ENCODE data around the gene CIDEA. TPM values are rescaled to one million over a fixed set of nuclear protein-coding genes. Genes with fewer than 3 reads are reported as not detected.

The CIDEA gene
- total RNA-seq, 1 experiment from 2014 or later, result not detected

DNA sequence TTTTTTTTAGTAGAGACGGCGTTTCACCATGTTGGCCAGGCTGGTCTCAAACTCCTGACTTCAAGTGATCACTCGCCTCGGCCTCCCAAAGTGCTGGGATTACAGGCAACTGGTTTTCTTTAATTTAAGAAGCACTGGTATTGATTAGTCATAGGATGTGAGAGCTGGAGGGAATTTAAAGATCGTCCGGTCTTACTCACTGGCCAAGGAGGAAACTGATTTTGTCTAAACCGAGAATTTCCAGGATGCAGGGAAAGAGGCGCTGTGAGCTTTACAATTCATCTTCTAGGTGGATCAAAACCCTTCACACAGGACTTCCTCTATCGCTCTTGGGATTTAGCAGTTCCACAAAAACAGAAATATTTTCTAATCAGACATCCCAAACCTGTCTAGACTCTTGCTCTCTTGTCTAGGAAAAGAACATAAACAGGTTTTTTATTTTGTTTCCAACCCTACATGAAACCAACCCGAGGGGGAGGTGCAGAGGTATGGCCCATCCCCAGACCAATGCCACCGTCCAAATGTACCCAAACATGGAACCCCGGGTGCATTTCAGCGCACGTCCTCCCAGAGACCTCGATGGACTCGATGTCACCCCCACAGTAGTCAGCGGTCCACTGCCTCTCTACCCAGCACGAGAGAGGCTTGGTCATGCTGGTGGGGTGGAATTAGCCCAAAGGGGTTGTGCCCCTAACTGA, 41.4 kb downstream of the CIDEA start:
- no peak overlapping the region for H2BK120ac ChIP-seq (ENCODE audit: low read depth, low read length, poor library complexity, severe bottlenecking)
- no peak overlapping the region for H3K4me2 ChIP-seq (ENCODE audit: insufficient read depth, insufficient read length, low read length)
- no peaks in the 10 kb centered on the region for H3K79me1 ChIP-seq (ENCODE audit: insufficient read depth, low read depth, low read length, poor library complexity, severe bottlenecking)
- no peak overlapping the region for H3K27ac ChIP-seq (ENCODE audit: insufficient read length, low read depth, low read length)
- no peak overlapping the region for H4K8ac ChIP-seq (replicated peaks; ENCODE audit: insufficient read length, low read depth, low read length)
- no peak for DNase-seq
- no peak overlapping the region for H2AFZ ChIP-seq (ENCODE audit: low read length)
- H3K18ac ChIP-seq (ENCODE audit: insufficient read length, low read depth, low read length), result no peak overlapping the region
- peaks cover 4 to 6% of the 10 kb centered on the region in 2 experiments; a peak in 4 of 5 replicates for H3K9me3 Mint-ChIP-seq
- no peaks in the 10 kb centered on the region for H4K20me1 ChIP-seq (ENCODE audit: control insufficient read depth, insufficient read depth, insufficient read length)
- no peaks in the 10 kb centered on the region for H3K4me1 ChIP-seq (ENCODE audit: insufficient read depth, low read length)
- H3K4ac ChIP-seq (ENCODE audit: low read depth, low read length), result no peak overlapping the region
- H4K91ac ChIP-seq (ENCODE audit: insufficient read length, low read depth, low read length), result no peak overlapping the region
- H3T11ph ChIP-seq (ENCODE audit: low read length), result no peak overlapping the region
- no peak overlapping the region for H4K5ac ChIP-seq (ENCODE audit: insufficient read length, low read depth, low read length)
- H3K36me3 Mint-ChIP-seq (ENCODE audit: insufficient read depth in 1 of 3, low read depth in 3 of 3), result 0 out of 7 replicates have a peak, but pooled peaks cover 0 to 1% (median 0%) of the 10 kb centered on the region in 3 experiments
- H3K27ac Mint-ChIP-seq, result no peak overlapping the region
- H3K56ac ChIP-seq (ENCODE audit: insufficient read length, low read depth, low read length), result no peak overlapping the region
- no peak overlapping the region for H2AK5ac ChIP-seq (ENCODE audit: insufficient read length, low read length)
- no peaks in the 10 kb centered on the region for H3K23me2 ChIP-seq (ENCODE audit: insufficient read length, low read depth, low read length, poor library complexity, severe bottlenecking)
- no peak overlapping the region; the same call in 1 of the 2 replicates for H3K14ac ChIP-seq (ENCODE audit: insufficient read depth, low read length)
- H3K9ac ChIP-seq (ENCODE audit: extremely low read depth, insufficient read length, low read length), result no peak overlapping the region
- no peak overlapping the region for H3K23ac ChIP-seq (ENCODE audit: insufficient read length, low read depth, low read length)
- no peak overlapping the region for H2BK12ac ChIP-seq (ENCODE audit: insufficient read length, low read depth, low read length)
- no peaks in the 10 kb centered on the region for H3K9me3 ChIP-seq (ENCODE audit: control insufficient read depth, low read depth, low read length)
- TF ChIP-seq, protein P1, sequence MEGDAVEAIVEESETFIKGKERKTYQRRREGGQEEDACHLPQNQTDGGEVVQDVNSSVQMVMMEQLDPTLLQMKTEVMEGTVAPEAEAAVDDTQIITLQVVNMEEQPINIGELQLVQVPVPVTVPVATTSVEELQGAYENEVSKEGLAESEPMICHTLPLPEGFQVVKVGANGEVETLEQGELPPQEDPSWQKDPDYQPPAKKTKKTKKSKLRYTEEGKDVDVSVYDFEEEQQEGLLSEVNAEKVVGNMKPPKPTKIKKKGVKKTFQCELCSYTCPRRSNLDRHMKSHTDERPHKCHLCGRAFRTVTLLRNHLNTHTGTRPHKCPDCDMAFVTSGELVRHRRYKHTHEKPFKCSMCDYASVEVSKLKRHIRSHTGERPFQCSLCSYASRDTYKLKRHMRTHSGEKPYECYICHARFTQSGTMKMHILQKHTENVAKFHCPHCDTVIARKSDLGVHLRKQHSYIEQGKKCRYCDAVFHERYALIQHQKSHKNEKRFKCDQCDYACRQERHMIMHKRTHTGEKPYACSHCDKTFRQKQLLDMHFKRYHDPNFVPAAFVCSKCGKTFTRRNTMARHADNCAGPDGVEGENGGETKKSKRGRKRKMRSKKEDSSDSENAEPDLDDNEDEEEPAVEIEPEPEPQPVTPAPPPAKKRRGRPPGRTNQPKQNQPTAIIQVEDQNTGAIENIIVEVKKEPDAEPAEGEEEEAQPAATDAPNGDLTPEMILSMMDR (conservative IDR thresholded peaks at IDR 0.05), result no peak
- peaks cover 2% of the 10 kb centered on the region for H3K27me3 Mint-ChIP-seq (ENCODE audit: low read depth)
- no peaks in the 10 kb centered on the region for H3K79me2 ChIP-seq (ENCODE audit: insufficient read depth, low read length)
- no peak overlapping the region for H3K4me3 Mint-ChIP-seq
- H2BK15ac ChIP-seq (ENCODE audit: low read depth, low read length), result no peak overlapping the region
- WGBS (ENCODE audit: extremely low coverage, insufficient read length, low lambda C conversion rate), result no CpG with 5 or more reads among the region's 18 CpGs
- no peak overlapping the region for H2BK5ac ChIP-seq (ENCODE audit: insufficient read length, low read length)
- H3K4me1 Mint-ChIP-seq, result no peaks in the 10 kb centered on the region; a peak in 1 of 4 replicates
- H2BK20ac ChIP-seq (ENCODE audit: low read depth, low read length, poor library complexity, severe bottlenecking), result no peak overlapping the region
- H3K27me3 ChIP-seq (ENCODE audit: insufficient read depth, low read length), result no peaks in the 10 kb centered on the region
